HEK293 (cell line): ENCODE measurements around the gene MAP3K20.

Source experiments
- BCL11A ChIP-seq: fragments of 450-650 bp; formaldehyde crosslinking; IDR thresholded peaks from 2 replicates; pipeline ENCODE4 v1.5.1; 2016; ENCODE audit warnings: low read depth, missing biosample characterization, missing genetic modification characterization
- SP2 ChIP-seq: fragments of 450-650 bp; formaldehyde crosslinking; IDR thresholded peaks from 2 replicates; pipeline ENCODE4 v1.5.1; 2016; ENCODE audit warnings: missing biosample characterization, missing genetic modification characterization
- ZEB2 ChIP-seq: fragments of 450-650 bp; formaldehyde crosslinking; IDR thresholded peaks from 2 replicates; pipeline ENCODE4 v1.5.1; 2016; ENCODE audit warnings: missing biosample characterization, missing genetic modification characterization
- ZFP37 ChIP-seq: fragments of 450-650 bp; formaldehyde crosslinking; IDR thresholded peaks from 2 replicates; pipeline ENCODE4 v1.5.1; 2016; ENCODE audit warnings: missing biosample characterization, missing genetic modification characterization
- ZNF146 ChIP-seq: fragments of 450-650 bp; formaldehyde crosslinking; IDR thresholded peaks from 2 replicates; pipeline ENCODE4 v1.5.1; 2016; ENCODE audit warnings: missing biosample characterization, missing genetic modification characterization
- ZNF302 ChIP-seq: fragments of 450-650 bp; formaldehyde crosslinking; IDR thresholded peaks from 2 replicates; pipeline ENCODE4 v1.5.1; 2016; ENCODE audit warnings: missing biosample characterization, missing genetic modification characterization, low read depth
- ZNF324 ChIP-seq: fragments of 450-650 bp; formaldehyde crosslinking; IDR thresholded peaks from 2 replicates; pipeline ENCODE4 v1.5.1; 2016; ENCODE audit warnings: missing biosample characterization, missing genetic modification characterization
- ZNF560 ChIP-seq: fragments of 450-650 bp; formaldehyde crosslinking; IDR thresholded peaks from 2 replicates; pipeline ENCODE4 v1.5.1; 2017; ENCODE audit warnings: missing biosample characterization, missing genetic modification characterization, borderline replicate concordance
- ZNF561 ChIP-seq: fragments of 450-650 bp; IDR thresholded peaks from 2 replicates; pipeline ENCODE4 v1.5.1; 2018; ENCODE audit warnings: missing biosample characterization, missing genetic modification characterization, borderline replicate concordance
- TF ChIP-seq, protein P1 (sequence below): fragments of 450-650 bp; formaldehyde crosslinking; IDR thresholded peaks from 2 replicates; pipeline ENCODE4 v1.5.1; 2016; ENCODE audit warnings: missing biosample characterization, missing genetic modification characterization
- TF ChIP-seq, protein P2 (sequence below): fragments of 450-650 bp; formaldehyde crosslinking; IDR thresholded peaks from 2 replicates; pipeline ENCODE4 v1.5.1; 2016; ENCODE audit warnings: missing biosample characterization, missing genetic modification characterization, borderline replicate concordance
- TF ChIP-seq, protein P3 (sequence below): fragments of 450-650 bp; formaldehyde crosslinking; IDR thresholded peaks from 2 replicates; pipeline ENCODE4 v1.5.1; 2016; ENCODE audit warnings: missing biosample characterization, missing genetic modification characterization, low read depth
- TF ChIP-seq, protein P4 (sequence below): fragments of 450-650 bp; formaldehyde crosslinking; IDR thresholded peaks from 2 replicates; pipeline ENCODE4 v1.5.1; 2016; ENCODE audit warnings: missing biosample characterization, missing genetic modification characterization

DNA sequence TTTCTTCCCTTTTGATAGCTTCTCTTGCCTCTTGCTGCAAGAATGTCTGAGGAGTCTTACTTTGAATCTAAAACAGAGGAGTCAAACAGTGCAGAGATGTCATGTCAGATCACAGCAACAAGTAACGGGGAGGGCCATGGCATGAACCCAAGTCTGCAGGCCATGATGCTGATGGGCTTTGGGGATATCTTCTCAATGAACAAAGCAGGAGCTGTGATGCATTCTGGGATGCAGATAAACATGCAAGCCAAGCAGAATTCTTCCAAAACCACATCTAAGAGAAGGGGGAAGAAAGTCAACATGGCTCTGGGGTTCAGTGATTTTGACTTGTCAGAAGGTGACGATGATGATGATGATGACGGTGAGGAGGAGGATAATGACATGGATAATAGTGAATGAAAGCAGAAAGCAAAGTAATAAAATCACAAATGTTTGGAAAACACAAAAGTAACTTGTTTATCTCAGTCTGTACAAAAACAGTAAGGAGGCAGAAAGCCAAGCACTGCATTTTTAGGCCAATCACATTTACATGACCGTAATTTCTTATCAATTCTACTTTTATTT lies 145.6 kb downstream of the MAP3K20 start:
- TF ChIP-seq ZNF146 (no peak), ZNF324 (tag by site-specific recombination) (no peak), ZFP37 (tag by site-specific recombination) (no peak), BCL11A (tag by site-specific recombination) (no peak), ZNF302 (tag by site-specific recombination) (no peak), ZNF561 (tag by site-specific recombination) (no peak), ZEB2 (no peak), SP2 (tag by site-specific recombination) (no peak), ZNF560 (tag by site-specific recombination) (no peak)
- TF ChIP-seq, protein P1, sequence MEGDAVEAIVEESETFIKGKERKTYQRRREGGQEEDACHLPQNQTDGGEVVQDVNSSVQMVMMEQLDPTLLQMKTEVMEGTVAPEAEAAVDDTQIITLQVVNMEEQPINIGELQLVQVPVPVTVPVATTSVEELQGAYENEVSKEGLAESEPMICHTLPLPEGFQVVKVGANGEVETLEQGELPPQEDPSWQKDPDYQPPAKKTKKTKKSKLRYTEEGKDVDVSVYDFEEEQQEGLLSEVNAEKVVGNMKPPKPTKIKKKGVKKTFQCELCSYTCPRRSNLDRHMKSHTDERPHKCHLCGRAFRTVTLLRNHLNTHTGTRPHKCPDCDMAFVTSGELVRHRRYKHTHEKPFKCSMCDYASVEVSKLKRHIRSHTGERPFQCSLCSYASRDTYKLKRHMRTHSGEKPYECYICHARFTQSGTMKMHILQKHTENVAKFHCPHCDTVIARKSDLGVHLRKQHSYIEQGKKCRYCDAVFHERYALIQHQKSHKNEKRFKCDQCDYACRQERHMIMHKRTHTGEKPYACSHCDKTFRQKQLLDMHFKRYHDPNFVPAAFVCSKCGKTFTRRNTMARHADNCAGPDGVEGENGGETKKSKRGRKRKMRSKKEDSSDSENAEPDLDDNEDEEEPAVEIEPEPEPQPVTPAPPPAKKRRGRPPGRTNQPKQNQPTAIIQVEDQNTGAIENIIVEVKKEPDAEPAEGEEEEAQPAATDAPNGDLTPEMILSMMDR (tag by site-specific recombination): no peak
- TF ChIP-seq, protein P2, sequence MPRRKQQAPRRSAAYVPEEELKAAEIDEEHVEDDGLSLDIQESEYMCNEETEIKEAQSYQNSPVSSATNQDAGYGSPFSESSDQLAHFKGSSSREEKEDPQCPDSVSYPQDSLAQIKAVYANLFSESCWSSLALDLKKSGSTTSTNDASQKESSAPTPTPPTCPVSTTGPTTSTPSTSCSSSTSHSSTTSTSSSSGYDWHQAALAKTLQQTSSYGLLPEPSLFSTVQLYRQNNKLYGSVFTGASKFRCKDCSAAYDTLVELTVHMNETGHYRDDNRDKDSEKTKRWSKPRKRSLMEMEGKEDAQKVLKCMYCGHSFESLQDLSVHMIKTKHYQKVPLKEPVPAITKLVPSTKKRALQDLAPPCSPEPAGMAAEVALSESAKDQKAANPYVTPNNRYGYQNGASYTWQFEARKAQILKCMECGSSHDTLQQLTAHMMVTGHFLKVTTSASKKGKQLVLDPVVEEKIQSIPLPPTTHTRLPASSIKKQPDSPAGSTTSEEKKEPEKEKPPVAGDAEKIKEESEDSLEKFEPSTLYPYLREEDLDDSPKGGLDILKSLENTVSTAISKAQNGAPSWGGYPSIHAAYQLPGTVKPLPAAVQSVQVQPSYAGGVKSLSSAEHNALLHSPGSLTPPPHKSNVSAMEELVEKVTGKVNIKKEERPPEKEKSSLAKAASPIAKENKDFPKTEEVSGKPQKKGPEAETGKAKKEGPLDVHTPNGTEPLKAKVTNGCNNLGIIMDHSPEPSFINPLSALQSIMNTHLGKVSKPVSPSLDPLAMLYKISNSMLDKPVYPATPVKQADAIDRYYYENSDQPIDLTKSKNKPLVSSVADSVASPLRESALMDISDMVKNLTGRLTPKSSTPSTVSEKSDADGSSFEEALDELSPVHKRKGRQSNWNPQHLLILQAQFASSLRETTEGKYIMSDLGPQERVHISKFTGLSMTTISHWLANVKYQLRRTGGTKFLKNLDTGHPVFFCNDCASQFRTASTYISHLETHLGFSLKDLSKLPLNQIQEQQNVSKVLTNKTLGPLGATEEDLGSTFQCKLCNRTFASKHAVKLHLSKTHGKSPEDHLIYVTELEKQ (tag by site-specific recombination): no peak
- TF ChIP-seq, protein P3, sequence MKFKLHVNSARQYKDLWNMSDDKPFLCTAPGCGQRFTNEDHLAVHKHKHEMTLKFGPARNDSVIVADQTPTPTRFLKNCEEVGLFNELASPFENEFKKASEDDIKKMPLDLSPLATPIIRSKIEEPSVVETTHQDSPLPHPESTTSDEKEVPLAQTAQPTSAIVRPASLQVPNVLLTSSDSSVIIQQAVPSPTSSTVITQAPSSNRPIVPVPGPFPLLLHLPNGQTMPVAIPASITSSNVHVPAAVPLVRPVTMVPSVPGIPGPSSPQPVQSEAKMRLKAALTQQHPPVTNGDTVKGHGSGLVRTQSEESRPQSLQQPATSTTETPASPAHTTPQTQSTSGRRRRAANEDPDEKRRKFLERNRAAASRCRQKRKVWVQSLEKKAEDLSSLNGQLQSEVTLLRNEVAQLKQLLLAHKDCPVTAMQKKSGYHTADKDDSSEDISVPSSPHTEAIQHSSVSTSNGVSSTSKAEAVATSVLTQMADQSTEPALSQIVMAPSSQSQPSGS (tag by site-specific recombination): no peak
- TF ChIP-seq, protein P4, sequence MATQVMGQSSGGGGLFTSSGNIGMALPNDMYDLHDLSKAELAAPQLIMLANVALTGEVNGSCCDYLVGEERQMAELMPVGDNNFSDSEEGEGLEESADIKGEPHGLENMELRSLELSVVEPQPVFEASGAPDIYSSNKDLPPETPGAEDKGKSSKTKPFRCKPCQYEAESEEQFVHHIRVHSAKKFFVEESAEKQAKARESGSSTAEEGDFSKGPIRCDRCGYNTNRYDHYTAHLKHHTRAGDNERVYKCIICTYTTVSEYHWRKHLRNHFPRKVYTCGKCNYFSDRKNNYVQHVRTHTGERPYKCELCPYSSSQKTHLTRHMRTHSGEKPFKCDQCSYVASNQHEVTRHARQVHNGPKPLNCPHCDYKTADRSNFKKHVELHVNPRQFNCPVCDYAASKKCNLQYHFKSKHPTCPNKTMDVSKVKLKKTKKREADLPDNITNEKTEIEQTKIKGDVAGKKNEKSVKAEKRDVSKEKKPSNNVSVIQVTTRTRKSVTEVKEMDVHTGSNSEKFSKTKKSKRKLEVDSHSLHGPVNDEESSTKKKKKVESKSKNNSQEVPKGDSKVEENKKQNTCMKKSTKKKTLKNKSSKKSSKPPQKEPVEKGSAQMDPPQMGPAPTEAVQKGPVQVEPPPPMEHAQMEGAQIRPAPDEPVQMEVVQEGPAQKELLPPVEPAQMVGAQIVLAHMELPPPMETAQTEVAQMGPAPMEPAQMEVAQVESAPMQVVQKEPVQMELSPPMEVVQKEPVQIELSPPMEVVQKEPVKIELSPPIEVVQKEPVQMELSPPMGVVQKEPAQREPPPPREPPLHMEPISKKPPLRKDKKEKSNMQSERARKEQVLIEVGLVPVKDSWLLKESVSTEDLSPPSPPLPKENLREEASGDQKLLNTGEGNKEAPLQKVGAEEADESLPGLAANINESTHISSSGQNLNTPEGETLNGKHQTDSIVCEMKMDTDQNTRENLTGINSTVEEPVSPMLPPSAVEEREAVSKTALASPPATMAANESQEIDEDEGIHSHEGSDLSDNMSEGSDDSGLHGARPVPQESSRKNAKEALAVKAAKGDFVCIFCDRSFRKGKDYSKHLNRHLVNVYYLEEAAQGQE (tag by site-specific recombination): no peak
